SK-N-DZ (cell line): ENCODE data around the gene TMEM88.
A peak's percentile ranks its signal among the peaks of the same experiment; 100 is the strongest.

Experiments used
- DNase-seq: peaks from one replicate; pipeline ENCODE4 v3.0.0-alpha.2; 2015; ENCODE audit warnings: low spot score

The TMEM88 gene

GRCh38 chr17:7833011-7833794, 21.7 kb upstream of the TMEM88 start:
- DNase-seq: no peak

GRCh38 chr17:7833795-7834541, 20.9 kb upstream of the TMEM88 start, which contains the start of gene KDM6B:
TSS of gene KDM6B (plus strand) at chr17:7834217. CDS start at chr17:7845555, 11,338 bp downstream.
- DNase-seq: peak; percentile 93

GRCh38 chr17:7834542-7834956, 20.3 kb upstream of the TMEM88 start:
- no peak for DNase-seq

GRCh38 chr17:7834957-7835813, 19.7 kb upstream of the TMEM88 start:
- DNase-seq: peak; percentile 99

GRCh38 chr17:7835814-7836595, 18.9 kb upstream of the TMEM88 start:
- peak; percentile 74 for DNase-seq

- DNase-seq: peak; percentile 99
Observed at GRCh38 chr17:7836596-7837407, 18.1 kb upstream of the TMEM88 start.

- DNase-seq: peak; percentile 43
Observed at GRCh38 chr17:7837408-7838088, 17.3 kb upstream of the TMEM88 start.

- peak; percentile 83 for DNase-seq
Observed at GRCh38 chr17:7838090-7839075, 16.5 kb upstream of the TMEM88 start.

- no peak for DNase-seq
Observed at GRCh38 chr17:7839190-7839875, 15.5 kb upstream of the TMEM88 start.

GRCh38 chr17:7839876-7840261, 15.0 kb upstream of the TMEM88 start:
- no peak for DNase-seq

- DNase-seq: no peak
Observed at GRCh38 chr17:7840441-7840840, 14.4 kb upstream of the TMEM88 start.

- DNase-seq: no peak
Observed at GRCh38 chr17:7840875-7841274, 14.0 kb upstream of the TMEM88 start.

GRCh38 chr17:7841396-7841914, 13.4 kb upstream of the TMEM88 start:
- DNase-seq: peak; percentile 77

- DNase-seq: peak; percentile 91
Observed at GRCh38 chr17:7841915-7842379, 12.9 kb upstream of the TMEM88 start.

- no peak for DNase-seq
Observed at GRCh38 chr17:7842380-7843256, 12.2 kb upstream of the TMEM88 start.

- DNase-seq: no peak
Observed at GRCh38 chr17:7843257-7843535, 11.7 kb upstream of the TMEM88 start.
